B cell (primary cell): ENCODE measurements around the gene HMX2. TPM values are rescaled to one million over a fixed set of nuclear protein-coding genes. Genes with fewer than 3 reads are reported as not detected.

Experiments used
- ATAC-seq: fragments of 200-7000 bp; cut with Tn5 transposase; one replicate; pipeline ENCODE4 v1.10.0; 2021; ENCODE audit warnings: low read depth, mild to moderate bottlenecking, moderate number of reproducible peaks, moderate library complexity
- CTCF ChIA-PET: fragments of 350-600 bp; sonication (Branson Sonifier 250); formaldehyde crosslinking; loops from one replicate; lab custom pipeline; 2021; ENCODE audit warnings: antibody characterized with exemption, inconsistent platforms; lab: Charles Lee
- POLR2A ChIA-PET: fragments of 350-600 bp; sonication (Branson Sonifier 250); formaldehyde crosslinking; loops from one replicate; lab custom pipeline; 2021; ENCODE audit warnings: antibody characterized with exemption; lab: Charles Lee
- DNase-seq: peaks from one replicate; pipeline ENCODE4 v3.0.0; 2013
- H2AFZ ChIP-seq: 2 replicates; pipeline ENCODE4 v1.6.1; 2012; ENCODE audit warnings: mild to moderate bottlenecking, low read depth, low read length; ENCODE audit not compliant: insufficient read depth, poor library complexity, severe bottlenecking
- H3K27ac ChIP-seq, 2 donors: 1 replicate in 1 of 2; 2 replicates in 1 of 2; pipeline ENCODE4 v1.5.1; 2012 to 2013; ENCODE audit warnings: low read length in 2 of 2, mild to moderate bottlenecking in 2 of 2, moderate library complexity in 1 of 2
- H3K27me3 ChIP-seq, 4 experiments: fragments of 200-600 bp in 1 of 4; sonication (generic) in 1 of 4; replicated peaks in 1 of 4; 1 replicate in 2 of 4; 2 replicates in 2 of 4; pipeline versions ENCODE4 v1.6.1 to v1.7.0; 2013 to 2016; ENCODE audit warnings: low read length in 3 of 4, mild to moderate bottlenecking in 2 of 4, mixed read lengths in 1 of 4, moderate library complexity in 1 of 4; ENCODE audit not compliant: insufficient read depth in 4 of 4, control insufficient read depth in 3 of 4; ENCODE audit errors: control extremely low read depth in 1 of 4
- H3K36me3 ChIP-seq, 2 experiments: replicated peaks in 1 of 2; 1 replicate in 1 of 2; 2 replicates in 1 of 2; pipeline versions ENCODE4 v1.6.1 to v1.7.1; 2013; ENCODE audit warnings: low read length in 1 of 2; ENCODE audit not compliant: insufficient read depth in 2 of 2, control insufficient read depth in 1 of 2; ENCODE audit errors: control extremely low read depth in 1 of 2, extremely low read depth in 1 of 2
- H3K4me1 ChIP-seq, 2 donors: fragments of 200-600 bp in 1 of 2; sonication (generic) in 1 of 2; 1 replicate in 1 of 2; 2 replicates in 1 of 2; pipeline versions ENCODE4 v1.5.1 to v1.6.1; 2013 to 2017; ENCODE audit warnings: low read length in 2 of 2; ENCODE audit not compliant: control insufficient read depth in 2 of 2, insufficient read depth in 2 of 2
- H3K4me2 ChIP-seq: replicated peaks from 2 replicates; pipeline ENCODE3; 2012; ENCODE audit warnings: mild to moderate bottlenecking, low read depth, low read length; ENCODE audit not compliant: poor library complexity, severe bottlenecking
- H3K4me3 ChIP-seq, 5 experiments: fragments of 200-600 bp in 1 of 5; sonication (generic) in 1 of 5; 1 replicate in 3 of 5; 2 replicates in 2 of 5; pipeline versions ENCODE4 v1.5.1 to v1.7.0; 2011 to 2016; ENCODE audit warnings: low read length in 4 of 5, mild to moderate bottlenecking in 4 of 5, low read depth in 2 of 5, control low read depth in 1 of 5, moderate library complexity in 1 of 5; ENCODE audit not compliant: insufficient read depth in 1 of 5; ENCODE audit errors: control extremely low read depth in 1 of 5, extremely low read depth in 1 of 5
- H3K79me2 ChIP-seq: fragments of 200-600 bp; sonication (generic); one replicate; pipeline ENCODE4 v1.6.0; 2016; ENCODE audit warnings: low read length; ENCODE audit not compliant: control insufficient read depth, insufficient read depth
- H3K9ac ChIP-seq: fragments of 200-600 bp; sonication (generic); 2 replicates; pipeline ENCODE4 v1.6.1; 2017; ENCODE audit warnings: mild to moderate bottlenecking, low read length, moderate library complexity
- H3K9me3 ChIP-seq, 3 donors: one replicate each; pipeline versions ENCODE4 v1.6.1 to v1.7.1; 2013; ENCODE audit warnings: low read length in 2 of 3; ENCODE audit not compliant: control insufficient read depth in 2 of 3, insufficient read depth in 1 of 3; ENCODE audit errors: control extremely low read depth in 1 of 3
- H4K20me1 ChIP-seq: 2 replicates; pipeline ENCODE4 v1.6.0; 2012; ENCODE audit warnings: mild to moderate bottlenecking, low read length; ENCODE audit not compliant: insufficient read depth, control insufficient read depth, poor library complexity, severe bottlenecking
- H3K27ac Mint-ChIP-seq: one replicate; pipeline ENCODE4 v1.8.0; 2021; ENCODE audit warnings: mixed read lengths
- H3K27me3 Mint-ChIP-seq: one replicate; pipeline ENCODE4 v1.8.0; 2021; ENCODE audit warnings: mixed read lengths
- H3K4me1 Mint-ChIP-seq: one replicate; pipeline ENCODE4 v1.8.0; 2021; ENCODE audit warnings: mixed read lengths
- H3K4me3 Mint-ChIP-seq: one replicate; pipeline ENCODE4 v1.8.0; 2021; ENCODE audit warnings: mixed read lengths
- H3K9me3 Mint-ChIP-seq: one replicate; pipeline ENCODE4 v1.8.0; 2022; ENCODE audit warnings: mixed read lengths; ENCODE audit not compliant: insufficient read depth
- CTCF ChIP-seq: fragments of 200-600 bp; IDR thresholded peaks from one replicate; pipeline ENCODE4 v1.8.0; 2022; ENCODE audit warnings: antibody characterized with exemption, mild to moderate bottlenecking
- EZH2 ChIP-seq: IDR thresholded peaks from 2 replicates; pipeline ENCODE4 v1.6.1; 2012; ENCODE audit warnings: borderline replicate concordance, low read depth, mild to moderate bottlenecking, moderate library complexity, low read length; ENCODE audit not compliant: insufficient read depth, poor library complexity, severe bottlenecking
- WGBS: methylation state at CpG from one replicate; pipeline ENCODE4 v1.1.5; 2013; ENCODE audit warnings: missing lambda C conversion rate; ENCODE audit not compliant: insufficient coverage; 5-methylcytosine and 5-hydroxymethylcytosine counted together
- intact Hi-C: fragments of 100-400 bp; cut with micrococcal nuclease; formaldehyde crosslinking; loops from one replicate; pipeline ENCODE4 v1.10.0; 2022
- polyA plus RNA-seq: library from polyadenylated mRNA; depleted of rRNA; stranded (reverse); fragments of >200 nt; gene quantifications from 2 replicates; pipeline ENCODE4 v1.2.3, GENCODE V29; 2012
- total RNA-seq, 2 donors: library from RNA; stranded (reverse); fragments of 120-200 nt in 1 of 2; gene quantifications; 1 replicate in 1 of 2; 2 replicates in 1 of 2; pipeline versions ENCODE4 v1.2.3 to v1.2.4, GENCODE V29; 2013 to 2022

HMX2 gene
- total and polyA plus RNA-seq, 2 donors (not counting 1 experiment from before 2014, with no cell fraction given), result not detected

DNA sequence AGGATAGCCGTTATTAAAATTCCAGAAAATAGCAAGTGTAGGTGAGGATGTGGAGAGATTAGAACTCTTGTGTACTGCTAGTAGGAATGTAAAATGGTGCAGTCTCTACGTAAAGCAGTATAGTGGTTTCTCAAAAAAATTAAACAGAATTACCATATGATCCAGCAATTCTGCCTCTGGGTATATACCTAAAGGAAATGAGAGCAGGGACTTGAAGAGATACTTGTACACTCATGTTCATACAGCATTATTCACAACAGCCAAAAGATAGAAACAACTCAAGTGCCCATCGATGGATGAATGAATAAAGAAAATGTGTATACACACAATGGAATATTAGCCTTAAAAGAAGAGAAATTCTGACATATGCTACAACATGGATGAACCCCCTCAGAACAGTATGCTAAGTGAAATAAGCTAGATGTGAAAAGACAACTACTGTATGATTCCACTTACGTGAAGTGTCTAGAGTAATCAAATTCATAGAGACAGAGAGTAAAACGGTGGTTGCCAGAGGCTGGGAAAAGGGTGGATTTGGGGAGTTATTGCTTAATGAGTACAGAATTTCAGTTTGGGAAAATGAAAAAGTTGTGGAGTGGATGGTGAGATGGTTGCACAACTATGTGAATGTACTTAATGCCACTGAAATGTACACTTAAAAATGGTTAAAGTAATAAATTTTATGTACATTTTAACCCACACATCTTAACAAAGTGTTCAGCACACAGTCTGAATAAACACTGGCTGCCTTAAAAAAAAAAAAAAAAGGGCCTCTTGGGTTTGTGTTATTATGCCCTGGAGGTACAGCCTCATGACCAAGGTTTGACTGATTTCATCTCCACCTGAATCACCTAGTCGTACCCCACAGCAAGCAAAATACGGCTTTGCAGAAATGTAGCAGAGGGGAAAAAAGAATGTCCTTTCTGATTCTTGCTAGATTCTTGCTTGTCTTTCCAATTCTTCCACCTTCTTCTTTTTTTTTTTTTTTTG, 32.5 kb downstream of the HMX2 start:
- Histone ChIP-seq H3K36me3 (peaks cover 0 to 10% of the 10 kb centered on the region in 2 experiments), H3K4me3 (no peak overlapping the region), H3K27ac (no peak overlapping the region), H3K4me2 (no peak overlapping the region), H2AFZ (no peak overlapping the region), H3K4me1 (no peaks in the 10 kb centered on the region), H3K79me2 (no peaks in the 10 kb centered on the region), H3K9ac (no peak overlapping the region), H3K27me3 (no peaks in the 10 kb centered on the region), H3K9me3 (peaks cover 9 to 13% (median 10%) of the 10 kb centered on the region in 3 donors), H4K20me1 (no peaks in the 10 kb centered on the region)
- 100% methylated on average over 2 of the region's 7 CpGs for WGBS
- ChIA-PET CTCF (no interaction called here), POLR2A (no interaction called here)
- Mint-ChIP-seq H3K4me1 (no peaks in the 10 kb centered on the region), H3K9me3 (peaks cover 6% of the 10 kb centered on the region), H3K27me3 (no peaks in the 10 kb centered on the region), H3K27ac (no peak overlapping the region), H3K4me3 (no peak overlapping the region)
- DNase-seq, result no peak
- intact Hi-C loops, result no loop called here
- TF ChIP-seq EZH2 (no peak), CTCF (no peak)
- no peak for ATAC-seq

DNA sequence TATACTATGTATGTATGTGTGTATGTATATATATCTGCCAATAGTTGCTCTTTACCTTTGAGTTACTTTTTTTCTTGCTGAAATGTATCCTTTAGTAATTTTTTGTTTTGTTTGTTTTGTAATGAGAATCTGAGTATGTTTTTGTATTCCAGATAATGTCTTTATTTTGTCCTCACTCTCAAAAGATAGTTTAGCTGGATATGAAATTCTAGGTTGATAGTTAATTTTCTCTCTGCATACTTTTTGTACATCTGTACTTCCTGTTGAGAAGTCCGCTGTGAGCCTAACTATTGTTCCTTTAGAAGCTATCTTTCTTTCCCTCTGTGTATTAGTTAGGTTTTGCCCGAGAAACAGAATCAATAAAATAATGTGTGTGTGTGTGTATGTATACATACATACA, 35.8 kb downstream of the HMX2 start:
- no CpG with 5 or more reads among the region's 2 CpGs for WGBS
- Histone ChIP-seq H4K20me1 (no peaks in the 10 kb centered on the region), H3K27me3 (no peaks in the 10 kb centered on the region), H3K4me3 (no peak overlapping the region), H3K9ac (no peak overlapping the region), H3K9me3 (peaks cover 12 to 20% (median 13%) of the 10 kb centered on the region in 3 donors), H3K4me2 (no peak overlapping the region), H3K27ac (no peak overlapping the region), H3K36me3 (peaks cover 12 to 13% of the 10 kb centered on the region in 2 experiments), H2AFZ (no peak overlapping the region), H3K79me2 (no peaks in the 10 kb centered on the region), H3K4me1 (no peaks in the 10 kb centered on the region)
- ATAC-seq, result no peak
- intact Hi-C loops, result no loop called here
- Mint-ChIP-seq H3K27ac (no peak overlapping the region), H3K4me1 (no peaks in the 10 kb centered on the region), H3K27me3 (no peaks in the 10 kb centered on the region), H3K9me3 (peaks cover 16% of the 10 kb centered on the region), H3K4me3 (no peak overlapping the region)
- ChIA-PET CTCF (no interaction called here), POLR2A (no interaction called here)
- TF ChIP-seq EZH2, result no peak
- no peak for TF ChIP-seq CTCF
- no peak for DNase-seq
